ENCODE results near the gene CRIP2. TPM values are rescaled to one million over a fixed set of nuclear protein-coding genes. Genes with fewer than 3 reads are reported as not detected.

Gene CRIP2
- total RNA-seq, 4 donors from 2014 or later: 44.2 to 118 (median 80.7) TPM

DNA sequence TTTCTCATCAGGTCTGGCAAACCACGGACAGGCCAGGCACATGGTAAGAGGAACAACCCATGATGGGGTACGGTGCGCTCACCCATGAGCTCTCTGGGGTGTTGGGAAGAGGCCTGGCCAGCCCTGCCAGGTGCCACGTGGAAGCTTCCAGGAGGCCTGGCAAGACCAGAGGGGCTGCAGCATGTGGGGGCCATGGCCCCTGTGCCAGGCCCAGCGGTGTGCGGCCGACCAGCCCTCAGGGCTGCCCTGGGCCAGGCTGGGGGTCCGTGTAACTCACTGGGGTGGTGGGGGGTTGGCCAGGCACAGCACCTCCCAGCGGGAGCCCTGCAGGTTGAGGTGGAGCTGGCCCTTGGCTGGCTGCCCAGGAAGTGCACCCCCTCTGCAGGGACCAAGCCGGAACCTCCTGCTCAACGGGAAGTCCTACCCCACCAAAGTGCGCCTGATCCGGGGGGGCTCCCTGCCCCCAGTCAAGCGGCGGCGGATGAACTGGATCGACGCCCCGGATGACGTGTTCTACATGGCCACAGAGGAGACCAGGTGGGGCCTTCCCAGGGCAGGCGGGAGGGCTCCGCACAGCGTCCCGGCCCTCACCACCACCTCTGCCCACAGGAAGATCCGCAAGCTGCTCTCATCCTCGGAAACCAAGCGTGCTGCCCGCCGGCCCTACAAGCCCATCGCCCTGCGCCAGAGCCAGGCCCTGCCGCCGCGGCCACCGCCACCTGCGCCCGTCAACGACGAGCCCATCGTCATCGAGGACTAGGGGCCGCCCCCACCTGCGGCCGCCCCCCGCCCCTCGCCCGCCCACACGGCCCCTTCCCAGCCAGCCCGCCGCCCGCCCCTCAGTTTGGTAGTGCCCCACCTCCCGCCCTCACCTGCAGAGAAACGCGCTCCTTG, 4.9 kb upstream of the CRIP2 start:
- H3K4me3 ChIP-seq: no peak overlapping the region
- H3K36me3 ChIP-seq: peaks cover 9 to 58% (median 14%) of the 10 kb centered on the region in 3 donors
- TF ChIP-seq POLR2A (IDR thresholded peaks at IDR 0.05): no peak
- no peak for TF ChIP-seq CTCF (IDR thresholded peaks at IDR 0.05)
- intact Hi-C loops (cut with DNase I): no loop called here
- H3K9me3 ChIP-seq: no peaks in the 10 kb centered on the region
- WGBS, 2 donors: 80 to 98% methylated on average over 2 to 7 of the region's 54 CpGs
- H3K27me3 ChIP-seq: peaks cover 0 to 1% (median 0%) of the 10 kb centered on the region in 4 donors
- no peak for DNase-seq
- peaks cover 46 to 97% (median 75%) of the 10 kb centered on the region in 3 donors for H3K4me1 ChIP-seq
- peak overlapping the region in 3 of 4 donors; percentile 55 to 72 (median 71) for H3K27ac ChIP-seq

DNA sequence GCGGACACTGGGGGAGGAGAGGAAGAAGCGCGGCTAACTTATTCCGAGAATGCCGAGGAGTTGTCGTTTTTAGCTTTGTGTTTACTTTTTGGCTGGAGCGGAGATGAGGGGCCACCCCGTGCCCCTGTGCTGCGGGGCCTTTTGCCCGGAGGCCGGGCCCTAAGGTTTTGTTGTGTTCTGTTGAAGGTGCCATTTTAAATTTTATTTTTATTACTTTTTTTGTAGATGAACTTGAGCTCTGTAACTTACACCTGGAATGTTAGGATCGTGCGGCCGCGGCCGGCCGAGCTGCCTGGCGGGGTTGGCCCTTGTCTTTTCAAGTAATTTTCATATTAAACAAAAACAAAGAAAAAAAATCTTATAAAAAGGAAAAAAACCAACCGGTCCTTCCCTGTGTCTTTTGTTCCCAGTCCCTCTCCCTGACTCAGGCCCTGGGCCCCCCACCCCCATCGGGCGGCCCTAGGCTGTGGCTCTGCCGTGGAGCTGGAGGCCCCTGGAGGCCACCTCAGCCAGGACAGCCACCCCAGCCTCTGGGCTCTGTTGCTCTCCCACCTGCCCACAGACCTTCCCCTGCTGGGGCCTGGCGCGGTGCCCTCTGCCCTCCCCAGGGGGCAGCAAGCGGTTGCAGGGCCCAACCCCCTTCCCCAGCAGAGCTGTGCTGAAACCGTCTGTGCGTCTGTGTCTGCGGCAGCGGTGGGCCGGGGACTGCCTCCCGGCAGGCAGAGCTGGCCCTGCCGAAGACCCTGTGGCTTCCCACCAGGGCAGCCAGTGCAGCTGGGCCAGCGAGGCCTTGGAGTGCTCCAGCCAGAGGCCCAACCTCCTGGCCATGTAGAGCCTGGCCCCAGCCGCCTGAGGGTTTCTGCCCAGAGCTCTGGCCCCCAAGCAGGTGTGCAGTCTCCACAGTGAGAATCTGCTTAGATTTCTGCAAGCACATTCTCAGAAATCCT, 4.0 kb upstream of the CRIP2 start:
- peaks cover 0 to 11% (median 0%) of the 10 kb centered on the region in 4 donors for H3K27me3 ChIP-seq
- WGBS, 2 donors: 83 to 92% methylated on average over 13 to 17 of the region's 34 CpGs
- H3K9me3 ChIP-seq: no peaks in the 10 kb centered on the region
- H3K27ac ChIP-seq: peak overlapping the region in 1 of 4 donors; percentile 71
- intact Hi-C loops (cut with DNase I): no loop called here
- peaks cover under 1 to 49% (median 6%) of the 10 kb centered on the region in 3 donors for H3K36me3 ChIP-seq
- H3K4me3 ChIP-seq: no peak overlapping the region
- DNase-seq: no peak
- peaks cover 52 to 97% (median 75%) of the 10 kb centered on the region in 3 donors for H3K4me1 ChIP-seq
- no peak for TF ChIP-seq CTCF (IDR thresholded peaks at IDR 0.05)

DNA sequence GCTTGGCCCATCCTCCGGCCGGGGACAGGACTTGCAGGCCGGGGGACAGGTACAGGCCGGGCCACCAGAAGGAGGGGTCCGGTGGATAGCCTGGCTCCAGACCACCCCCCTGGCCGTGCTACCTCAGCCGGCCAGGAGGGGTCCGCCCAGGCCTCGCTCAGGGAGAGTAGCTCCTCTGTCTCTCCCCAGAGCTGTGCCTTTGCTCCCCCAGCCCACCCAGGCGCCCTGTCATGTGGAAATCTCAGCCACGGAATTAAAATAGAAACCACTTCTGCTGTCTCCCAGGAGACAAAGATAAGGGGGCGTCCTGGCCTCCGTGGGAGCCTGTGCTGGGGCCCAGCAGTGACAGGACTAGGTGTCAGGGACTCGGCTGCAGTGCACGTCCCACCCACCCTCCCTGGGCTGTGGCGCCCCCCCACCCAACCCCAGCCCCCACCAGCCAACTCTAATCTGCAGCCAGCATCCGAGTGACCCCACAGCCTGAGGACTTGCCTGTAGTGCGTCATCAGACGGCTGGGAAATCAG, 3.3 kb upstream of the CRIP2 start:
- no peak for DNase-seq
- H3K4me1 ChIP-seq: peaks cover 59 to 97% (median 77%) of the 10 kb centered on the region in 3 donors

GRCh38 chr14:105471823-105472485, 2.7 kb upstream of the CRIP2 start:
- peaks cover 0 to 37% (median 0%) of the 10 kb centered on the region in 3 donors for H3K36me3 ChIP-seq
- no peak overlapping the region for H3K4me3 ChIP-seq
- intact Hi-C loops (cut with DNase I): no loop called here
- DNase-seq: no peak
- H3K4me1 ChIP-seq: peaks cover 64 to 97% (median 77%) of the 10 kb centered on the region in 3 donors
- WGBS, 2 donors: 14 to 88% methylated on average over 1 to 5 of the region's 8 CpGs
- peak overlapping the region in 3 of 4 donors; percentile 19 to 95 (median 90) for H3K27ac ChIP-seq
- no peaks in the 10 kb centered on the region for H3K9me3 ChIP-seq
- peaks cover 0 to 16% (median 0%) of the 10 kb centered on the region in 4 donors for H3K27me3 ChIP-seq
- TF ChIP-seq POLR2A (IDR thresholded peaks at IDR 0.05) (no peak), CTCF (IDR thresholded peaks at IDR 0.05) (no peak)

More for the DNA sequence above, 3.3 kb upstream of the CRIP2 start:
- peaks cover 0 to 16% (median 0%) of the 10 kb centered on the region in 4 donors for H3K27me3 ChIP-seq
- WGBS, 2 donors: 81% methylated on average over 6 of the region's 19 CpGs; no CpG with 5 or more reads in 1 of the 2 donors
- no peaks in the 10 kb centered on the region for H3K9me3 ChIP-seq
- peaks cover 0 to 43% (median 4%) of the 10 kb centered on the region in 3 donors for H3K36me3 ChIP-seq
- H3K4me3 ChIP-seq: no peak overlapping the region
- intact Hi-C loops (cut with DNase I): no loop called here
- H3K27ac ChIP-seq: peak overlapping the region in 2 of 4 donors; percentile 4 to 90
- TF ChIP-seq CTCF (IDR thresholded peaks at IDR 0.05) (no peak), POLR2A (IDR thresholded peaks at IDR 0.05) (no peak)
